Measurements from ENCODE around the gene CDKN2D.

- TF ChIP-seq CTCF (IDR thresholded peaks at IDR 0.05) = no peak
- TF ChIP-seq POLR2A (IDR thresholded peaks at IDR 0.05) = no peak
- no peak for TF ChIP-seq POLR2AphosphoS5 (IDR thresholded peaks at IDR 0.05)
Measured at GRCh38 chr19:10593148-10593547, 24.4 kb upstream of the CDKN2D start.

Measured in prostate gland (tissue), 2 donors.